LHCN-M2 (cell line): ENCODE measurements around the gene TULP3. TPM values are rescaled to one million over a fixed set of nuclear protein-coding genes. Genes with fewer than 3 reads are reported as not detected.

Source experiments
- DNase-seq: peaks from one replicate; pipeline ENCODE4 v3.0.0-alpha.2; 2012; ENCODE audit warnings: low read depth
- total RNA-seq: library from RNA; depleted of rRNA; stranded (reverse); fragments of >200 nt; gene quantifications from 2 replicates; pipeline ENCODE4 v1.2.3, GENCODE V29; 2014

TULP3 gene
- total RNA-seq, 1 experiment from 2014 or later: 38.6 TPM

- DNase-seq: peak; percentile 23
Measured at GRCh38 chr12:2925322-2925995, 34.8 kb downstream of the TULP3 start.

GRCh38 chr12:2930865-2931264, 40.2 kb downstream of the TULP3 start:
- DNase-seq: no peak

GRCh38 chr12:2933586-2933985, 42.9 kb downstream of the TULP3 start:
- no peak for DNase-seq

GRCh38 chr12:2934371-2934770, 43.7 kb downstream of the TULP3 start:
- no peak for DNase-seq

GRCh38 chr12:2936301-2936700, 45.6 kb downstream of the TULP3 start:
- DNase-seq: no peak

- DNase-seq: no peak
Measured at GRCh38 chr12:2937500-2937899, 46.8 kb downstream of the TULP3 start.

- no peak for DNase-seq
Measured at GRCh38 chr12:2939191-2939590, 48.5 kb downstream of the TULP3 start.

- DNase-seq: no peak
Measured at GRCh38 chr12:2940564-2940963, 49.9 kb downstream of the TULP3 start.

- no peak for DNase-seq
Measured at GRCh38 chr12:2941524-2941923, 50.8 kb downstream of the TULP3 start.

DNA sequence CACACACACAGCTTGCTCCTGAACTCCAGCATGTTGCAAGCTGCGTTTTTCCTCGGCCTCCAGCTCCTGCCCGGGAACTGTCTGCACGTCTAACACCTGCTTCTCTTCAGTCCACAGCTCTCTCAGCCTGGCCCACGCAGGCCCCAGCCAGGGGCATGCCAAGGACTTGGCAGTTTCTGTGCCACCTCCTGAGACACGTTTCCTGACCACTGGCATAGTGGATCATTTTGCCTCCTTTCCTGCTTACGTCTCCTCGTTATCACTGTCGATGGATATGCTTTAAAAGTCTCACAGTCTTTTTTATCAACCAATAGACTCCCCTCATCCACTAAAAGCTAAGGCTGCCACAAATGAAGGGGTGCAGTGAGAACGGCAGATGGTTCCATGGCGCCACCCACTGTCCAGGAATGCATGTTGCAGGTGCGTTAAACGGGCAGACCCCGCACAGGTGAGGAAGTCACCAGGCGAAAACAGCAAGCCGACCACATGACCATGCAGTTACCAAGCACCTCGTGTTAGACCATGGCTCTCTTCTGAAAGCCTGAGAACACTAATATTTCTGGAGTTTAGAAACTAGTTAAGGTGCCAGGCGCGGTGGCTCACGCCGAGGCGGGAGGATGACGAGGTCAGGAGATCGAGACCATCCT, 53.8 kb downstream of the TULP3 start:
- DNase-seq: no peak

GRCh38 chr12:2949411-2949810, 58.7 kb downstream of the TULP3 start:
- no peak for DNase-seq

DNA sequence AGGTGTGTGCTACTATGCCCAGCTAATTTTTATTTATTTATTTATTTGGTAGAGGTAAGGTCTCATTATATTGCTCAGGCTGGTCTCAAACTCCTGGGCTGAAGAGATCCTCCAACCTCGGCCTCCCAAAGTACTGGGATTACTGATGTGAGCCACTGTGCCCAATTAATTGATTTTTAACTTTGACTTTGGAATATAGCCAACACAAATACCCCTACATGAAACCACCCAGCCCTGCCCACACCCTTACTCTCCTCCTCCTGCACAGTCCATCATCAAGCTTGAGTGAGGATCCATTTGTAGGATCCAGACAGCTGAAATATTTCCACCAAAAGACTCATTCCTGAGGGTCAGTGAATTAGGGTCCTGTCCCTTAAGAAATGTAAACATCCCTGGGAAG, 65.2 kb downstream of the TULP3 start:
- DNase-seq: no peak

DNA sequence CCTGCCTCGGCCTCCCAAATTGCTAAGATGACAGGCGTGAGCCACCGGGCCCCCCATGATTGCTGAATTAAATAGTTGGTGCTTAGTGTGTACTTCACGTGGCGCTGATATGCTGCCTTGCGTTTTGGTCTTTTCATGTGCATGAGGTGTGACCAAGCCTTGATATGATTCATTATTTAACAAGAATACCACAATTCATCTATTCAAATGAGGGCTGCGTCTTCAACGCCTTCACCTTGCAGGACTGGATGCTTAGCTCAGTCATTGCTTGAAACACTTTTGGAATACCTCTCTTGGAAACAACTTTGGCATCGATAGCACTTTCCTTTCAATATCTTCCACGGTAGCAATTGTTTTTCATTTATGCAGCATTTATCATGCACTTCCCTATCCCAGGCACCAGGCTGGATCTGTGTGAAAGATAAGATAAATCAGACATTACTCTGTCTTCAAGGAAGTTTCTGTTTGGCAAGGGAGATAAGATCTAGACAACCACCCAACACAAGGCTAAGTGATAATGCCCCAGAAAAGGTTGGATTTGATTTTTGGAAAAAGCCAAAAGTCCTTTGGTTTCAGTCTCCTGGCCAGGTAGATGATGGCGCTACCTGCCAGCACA, 67.2 kb downstream of the TULP3 start:
- no peak for DNase-seq

DNA sequence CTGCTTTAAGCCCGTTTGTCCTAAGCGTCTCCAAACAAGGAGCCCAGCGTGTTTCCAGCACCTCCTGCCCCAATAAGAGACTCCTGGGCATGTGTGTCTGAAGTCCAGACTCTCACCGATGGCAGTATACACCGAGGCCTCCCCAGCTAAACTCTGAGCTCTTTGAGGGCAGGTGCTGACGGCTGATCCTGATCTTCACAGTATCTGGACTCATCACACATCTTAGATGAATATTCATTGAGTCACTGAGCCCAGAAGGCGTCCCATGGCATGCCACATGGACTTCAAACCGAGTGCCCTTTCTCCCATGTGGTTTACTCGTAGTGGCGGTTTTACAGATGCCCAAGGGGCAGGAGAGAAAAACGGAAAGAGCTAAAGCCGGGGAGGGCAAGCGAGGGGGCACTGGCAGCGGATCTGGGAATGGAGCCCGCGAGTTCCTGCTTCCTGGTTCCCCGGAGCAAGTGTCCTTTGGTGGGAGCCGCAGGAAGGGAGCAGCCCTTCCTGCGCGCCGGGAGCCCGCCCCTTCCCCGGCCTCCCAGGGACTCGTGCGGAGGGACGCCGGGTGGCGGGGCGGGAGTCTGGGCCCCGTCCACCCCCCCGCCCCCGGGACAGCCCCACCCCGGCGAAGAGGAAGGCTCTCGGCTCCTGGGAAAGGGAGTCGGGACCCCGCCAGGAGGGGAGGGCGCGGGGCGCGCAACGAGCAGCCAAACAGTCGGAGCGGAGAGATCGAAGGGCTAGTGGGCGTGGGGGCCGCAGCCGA, 67.9 kb downstream of the TULP3 start:
- peak; percentile 71 for DNase-seq

- peak; percentile 68 for DNase-seq
Measured at GRCh38 chr12:2959192-2959504, 68.5 kb downstream of the TULP3 start, which contains the start of gene TEAD4. Gene TEAD4 (plus strand): TSS chr12:2959397.

- peak; percentile 70 for DNase-seq
Measured at GRCh38 chr12:2959505-2960389, 69.1 kb downstream of the TULP3 start.

GRCh38 chr12:2960390-2960956, 69.8 kb downstream of the TULP3 start:
- peak; percentile 36 for DNase-seq

DNA sequence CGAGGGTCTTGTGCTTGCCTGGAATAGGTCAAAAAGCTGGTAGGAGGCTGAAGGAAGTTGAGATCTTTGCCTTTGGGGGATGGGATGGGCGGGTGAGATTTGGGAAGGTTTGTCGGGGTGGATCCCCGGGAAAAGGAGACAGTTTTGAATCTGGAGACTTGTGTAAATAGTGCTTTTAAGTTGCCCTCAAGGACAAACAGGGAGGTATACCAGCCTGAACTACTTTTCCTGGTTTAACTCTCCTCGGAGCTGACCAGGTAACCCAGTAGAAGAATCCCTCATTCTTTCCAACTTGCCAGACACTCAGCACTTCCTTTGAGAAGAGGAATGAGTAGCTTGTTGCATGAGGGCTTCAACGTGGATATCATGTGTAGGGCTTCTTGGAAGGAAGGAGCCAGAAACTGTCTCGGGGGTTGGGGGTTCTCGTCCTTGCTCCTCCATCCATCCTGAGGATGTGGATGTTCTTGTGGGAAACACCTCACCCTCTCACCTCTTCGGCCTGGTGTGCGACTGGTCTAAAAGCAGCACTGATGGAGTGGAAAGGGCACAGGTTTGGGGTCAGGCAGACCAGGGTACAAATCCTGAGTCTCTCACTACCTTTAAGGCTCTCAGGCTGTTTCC, 70.4 kb downstream of the TULP3 start:
- DNase-seq: no peak

DNA sequence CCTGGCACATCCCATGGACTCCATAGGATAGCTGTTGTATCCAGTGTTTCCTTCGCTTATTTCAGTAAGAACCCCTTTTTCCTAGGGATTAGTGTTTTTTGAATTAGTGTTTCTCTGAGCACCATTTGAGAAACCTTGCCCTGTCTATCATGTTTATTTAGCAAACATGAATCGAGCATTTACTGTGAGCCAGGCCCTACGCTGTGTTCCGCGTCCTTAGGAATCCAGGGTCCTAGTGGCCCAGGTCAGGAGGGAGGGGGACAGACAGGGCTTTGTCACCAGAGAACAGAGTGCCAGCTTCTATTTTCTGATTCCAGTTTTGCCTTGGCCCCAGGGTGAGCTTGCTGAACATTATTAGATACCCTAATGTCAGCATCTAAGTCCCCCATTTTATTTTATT, 71.0 kb downstream of the TULP3 start:
- no peak for DNase-seq

GRCh38 chr12:2963154-2963759, 72.6 kb downstream of the TULP3 start:
- no peak for DNase-seq
